Neural cell (in vitro differentiated cells): Measurements from ENCODE around the gene LDB3. TPM values are rescaled to one million over a fixed set of nuclear protein-coding genes. Genes with fewer than 3 reads are reported as not detected.

ENCODE experiments used
- polyA plus RNA-seq: library from polyadenylated mRNA; depleted of rRNA; stranded (reverse); fragments of >200 nt; gene quantifications from 2 replicates; pipeline ENCODE4 v1.2.3, GENCODE V29; 2014

LDB3 gene
- polyA plus RNA-seq, 1 donor from 2014 or later, result 0.12 TPM

Other genes starting within 250 kb of the LDB3 start
- gene WAPL, start 146.7 kb upstream of the LDB3 start, polyA plus RNA-seq, result 26.3 and 30.6 TPM in 2 replicates
- gene OPN4, start 14.0 kb upstream of the LDB3 start, polyA plus RNA-seq, result not detected in 2 replicates
- 27.7 and 29.9 TPM in 2 replicates for gene BMPR1A, start 88.1 kb downstream of the LDB3 start, polyA plus RNA-seq